ENCODE measurements around the gene TBC1D22A. TPM values are rescaled to one million over a fixed set of nuclear protein-coding genes. Genes with fewer than 3 reads are reported as not detected.

Gene TBC1D22A
- total and polyA plus RNA-seq, 9 donors: 12.5 to 25.6 (median 18.5) TPM

DNA sequence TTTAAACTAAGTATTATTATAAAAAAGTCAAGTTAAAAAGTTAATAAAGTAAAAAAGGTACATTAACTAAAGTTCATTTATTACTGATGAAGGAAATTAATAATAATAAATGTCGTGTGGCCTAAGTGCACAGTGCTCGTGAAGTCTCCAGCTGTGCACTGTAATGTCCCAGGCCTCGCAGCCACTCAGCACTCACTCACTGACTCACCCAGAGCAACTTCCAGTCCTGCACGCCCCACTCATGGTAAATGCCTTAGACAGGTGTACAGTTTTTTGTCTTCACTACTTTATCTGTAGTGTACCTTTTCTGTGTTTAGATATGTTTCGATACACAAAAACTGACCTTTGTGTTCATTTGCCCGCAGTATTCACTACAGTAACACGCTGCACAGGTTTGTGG is 175.5 kb downstream of the TBC1D22A start:
- 94 to 98% (median 97%) methylated on average over 7 of the region's 7 CpGs for WGBS, 3 donors
- intact Hi-C loops (cut with DNase I): no loop called here

DNA sequence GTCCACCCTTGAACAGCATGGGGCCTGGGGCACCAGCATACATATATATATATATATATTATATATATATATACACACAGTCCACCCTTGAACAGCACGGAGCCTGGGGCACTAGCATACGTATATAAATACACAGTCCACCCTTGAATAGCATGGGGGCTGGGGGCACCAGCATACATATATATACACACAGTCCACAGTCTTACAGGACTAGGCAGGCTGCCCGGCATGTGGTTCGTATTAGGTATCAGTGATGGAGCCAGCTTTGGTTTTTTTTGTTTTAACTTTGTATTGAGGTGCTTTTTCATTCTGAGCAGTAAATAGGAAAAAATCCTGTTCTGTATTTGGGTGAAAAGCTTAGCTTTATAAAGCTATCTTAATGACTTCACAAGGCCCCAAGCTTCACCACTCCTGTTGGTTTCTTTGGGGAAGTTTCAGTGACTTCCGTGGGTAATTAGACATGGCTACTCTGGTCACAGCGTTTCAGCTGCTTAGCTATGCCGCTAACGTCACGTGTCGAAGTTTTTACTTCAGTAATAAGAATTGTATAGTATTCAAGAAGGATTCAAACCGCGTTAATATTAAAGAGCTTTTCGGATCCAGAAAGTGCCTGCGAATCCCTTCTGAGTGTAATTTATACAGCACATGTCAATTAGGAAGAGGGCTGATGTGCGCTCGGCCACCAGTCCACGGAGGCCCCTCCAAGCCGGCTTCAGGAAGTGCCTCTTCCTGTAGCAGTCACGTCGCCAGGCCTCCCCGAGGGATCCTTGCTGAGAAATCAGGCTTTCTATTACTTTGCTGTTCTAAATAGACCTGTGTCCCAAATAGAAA is 179.7 kb downstream of the TBC1D22A start:
- TF ChIP-seq, protein P1, sequence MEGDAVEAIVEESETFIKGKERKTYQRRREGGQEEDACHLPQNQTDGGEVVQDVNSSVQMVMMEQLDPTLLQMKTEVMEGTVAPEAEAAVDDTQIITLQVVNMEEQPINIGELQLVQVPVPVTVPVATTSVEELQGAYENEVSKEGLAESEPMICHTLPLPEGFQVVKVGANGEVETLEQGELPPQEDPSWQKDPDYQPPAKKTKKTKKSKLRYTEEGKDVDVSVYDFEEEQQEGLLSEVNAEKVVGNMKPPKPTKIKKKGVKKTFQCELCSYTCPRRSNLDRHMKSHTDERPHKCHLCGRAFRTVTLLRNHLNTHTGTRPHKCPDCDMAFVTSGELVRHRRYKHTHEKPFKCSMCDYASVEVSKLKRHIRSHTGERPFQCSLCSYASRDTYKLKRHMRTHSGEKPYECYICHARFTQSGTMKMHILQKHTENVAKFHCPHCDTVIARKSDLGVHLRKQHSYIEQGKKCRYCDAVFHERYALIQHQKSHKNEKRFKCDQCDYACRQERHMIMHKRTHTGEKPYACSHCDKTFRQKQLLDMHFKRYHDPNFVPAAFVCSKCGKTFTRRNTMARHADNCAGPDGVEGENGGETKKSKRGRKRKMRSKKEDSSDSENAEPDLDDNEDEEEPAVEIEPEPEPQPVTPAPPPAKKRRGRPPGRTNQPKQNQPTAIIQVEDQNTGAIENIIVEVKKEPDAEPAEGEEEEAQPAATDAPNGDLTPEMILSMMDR (IDR thresholded peaks at IDR 0.05): no peak
- TF ChIP-seq EP300 (IDR thresholded peaks at IDR 0.05) (no peak), POLR2A (IDR thresholded peaks at IDR 0.05) (no peak)
- intact Hi-C loops (cut with DNase I): no loop called here
- no peak overlapping the region for H3K4me3 ChIP-seq
- H3K27me3 ChIP-seq: no peaks in the 10 kb centered on the region
- H3K27ac ChIP-seq: no peak overlapping the region
- H3K9me3 ChIP-seq: no peaks in the 10 kb centered on the region
- H3K4me1 ChIP-seq (ENCODE audit: insufficient read depth): peaks cover under 1% of the 10 kb centered on the region
- WGBS, 3 donors: 77 to 87% (median 86%) methylated on average over 21 of the region's 21 CpGs
- no peaks in the 10 kb centered on the region for H3K36me3 ChIP-seq
- DNase-seq: no peak

More for the DNA sequence above, 175.5 kb downstream of the TBC1D22A start:
- Histone ChIP-seq H3K36me3 (no peaks in the 10 kb centered on the region), H3K27ac (no peak overlapping the region), H3K9me3 (no peaks in the 10 kb centered on the region), H3K27me3 (no peaks in the 10 kb centered on the region), H3K4me1 (ENCODE audit: insufficient read depth) (peaks cover 9% of the 10 kb centered on the region), H3K4me3 (no peak overlapping the region)
- DNase-seq: no peak
- TF ChIP-seq, protein P1 (IDR thresholded peaks at IDR 0.05): no peak
- TF ChIP-seq EP300 (IDR thresholded peaks at IDR 0.05): no peak
- TF ChIP-seq POLR2A (IDR thresholded peaks at IDR 0.05): no peak

DNA sequence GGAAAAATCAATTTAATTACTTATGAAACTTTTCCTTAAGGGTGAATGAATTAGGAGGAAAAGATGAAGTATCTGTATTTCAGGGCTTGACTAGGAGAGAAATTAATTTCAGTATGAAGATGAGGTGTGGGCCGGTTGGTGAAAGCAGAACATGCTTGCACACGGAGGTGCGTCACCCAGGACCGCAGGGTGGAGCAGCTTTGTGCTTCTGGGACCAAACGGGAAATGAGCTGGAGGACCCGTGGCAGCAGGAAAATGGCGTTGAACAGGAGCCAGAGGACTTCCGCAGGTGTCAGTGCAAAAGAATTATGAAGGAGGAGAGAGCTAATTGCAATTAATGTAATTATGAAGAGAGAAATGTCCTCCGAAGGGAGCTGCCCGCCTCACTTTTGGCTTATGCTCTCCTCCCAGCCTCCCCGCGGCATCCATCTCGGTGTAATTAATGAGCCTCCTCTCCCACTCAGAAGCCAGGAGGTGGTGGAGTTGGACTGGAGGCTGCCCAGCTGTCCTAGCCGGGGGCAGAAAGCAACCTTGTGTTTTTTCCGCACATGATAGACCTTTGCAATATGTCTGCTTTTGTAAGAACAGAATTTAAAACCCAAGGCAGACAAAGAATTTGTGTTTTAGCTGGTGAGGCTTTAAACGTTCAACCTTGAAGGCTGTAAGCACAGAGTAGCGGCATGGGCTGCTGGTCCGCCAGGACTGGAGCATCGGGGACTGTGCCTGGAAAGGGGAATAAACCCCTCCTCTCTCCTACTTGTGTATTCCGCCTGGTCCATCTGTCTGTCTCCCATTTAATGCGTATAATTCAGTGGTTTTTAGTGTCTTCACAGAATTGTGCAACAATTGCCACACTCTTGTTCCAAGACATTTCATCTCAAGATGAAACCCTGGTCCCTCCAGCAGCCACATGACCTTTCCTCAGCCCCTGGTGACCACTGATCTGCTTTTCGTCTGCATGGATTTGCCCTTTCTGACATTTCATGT is 180.6 kb downstream of the TBC1D22A start:
- WGBS, 3 donors: 47 to 69% (median 68%) methylated on average over 22 of the region's 22 CpGs
- intact Hi-C loops (cut with DNase I): no loop called here
- DNase-seq: no peak

DNA sequence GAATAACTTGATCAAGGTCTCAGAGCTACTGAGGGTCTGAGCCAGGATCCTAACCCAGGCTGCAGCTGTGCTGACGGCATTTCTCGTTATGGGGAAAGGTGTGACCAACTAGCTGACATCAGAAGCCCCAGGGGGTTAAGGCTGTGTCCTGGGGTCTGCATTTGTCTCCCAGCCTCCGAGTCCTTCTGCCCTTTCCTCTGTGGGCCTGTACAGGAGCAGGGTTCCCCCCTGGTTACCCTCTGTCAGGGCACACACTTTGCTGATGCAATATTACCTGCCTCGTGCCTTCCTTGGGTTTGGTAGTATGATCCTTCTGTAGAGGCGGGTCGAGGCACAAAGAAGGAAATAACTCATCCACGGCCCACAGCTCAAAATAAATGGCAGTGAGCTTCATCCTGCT is 183.0 kb downstream of the TBC1D22A start:
- no peak overlapping the region for H3K27ac ChIP-seq

More for the DNA sequence above, 180.6 kb downstream of the TBC1D22A start:
- Histone ChIP-seq H3K4me1 (ENCODE audit: insufficient read depth) (peaks cover 3% of the 10 kb centered on the region), H3K27me3 (no peaks in the 10 kb centered on the region), H3K4me3 (no peak overlapping the region), H3K36me3 (no peaks in the 10 kb centered on the region), H3K27ac (no peak overlapping the region), H3K9me3 (no peaks in the 10 kb centered on the region)
- TF ChIP-seq POLR2A (IDR thresholded peaks at IDR 0.05): no peak
- no peak for TF ChIP-seq EP300 (IDR thresholded peaks at IDR 0.05)
- TF ChIP-seq, protein P1 (IDR thresholded peaks at IDR 0.05): no peak

More for the DNA sequence above, 183.0 kb downstream of the TBC1D22A start:
- H3K36me3 ChIP-seq: no peaks in the 10 kb centered on the region
- H3K4me1 ChIP-seq (ENCODE audit: insufficient read depth): peaks cover 3% of the 10 kb centered on the region
- no peak overlapping the region for H3K4me3 ChIP-seq
- intact Hi-C loops (cut with DNase I): no loop called here
- H3K9me3 ChIP-seq: no peaks in the 10 kb centered on the region
- H3K27me3 ChIP-seq: no peaks in the 10 kb centered on the region
- WGBS, 3 donors: 95 to 96% (median 95%) methylated on average over 7 of the region's 7 CpGs
- DNase-seq: no peak
- no peak for TF ChIP-seq EP300 (IDR thresholded peaks at IDR 0.05)
- TF ChIP-seq, protein P1 (IDR thresholded peaks at IDR 0.05): no peak
- no peak for TF ChIP-seq POLR2A (IDR thresholded peaks at IDR 0.05)

Data from ovary (tissue), 9 donors.